CD4-positive, alpha-beta T cell treated with Interleukin-17A for 1 hour (primary cell): ENCODE data around the gene AGPAT4.

Source experiments
- DNase-seq: peaks from one replicate; pipeline ENCODE4 v3.0.0-alpha.2; 2020

AGPAT4 gene

GRCh38 chr6:161105408-161105807 lies 168.5 kb downstream of the AGPAT4 start:
- DNase-seq, result no peak

GRCh38 chr6:161104966-161105365 lies 168.9 kb downstream of the AGPAT4 start:
- DNase-seq, result no peak

DNA sequence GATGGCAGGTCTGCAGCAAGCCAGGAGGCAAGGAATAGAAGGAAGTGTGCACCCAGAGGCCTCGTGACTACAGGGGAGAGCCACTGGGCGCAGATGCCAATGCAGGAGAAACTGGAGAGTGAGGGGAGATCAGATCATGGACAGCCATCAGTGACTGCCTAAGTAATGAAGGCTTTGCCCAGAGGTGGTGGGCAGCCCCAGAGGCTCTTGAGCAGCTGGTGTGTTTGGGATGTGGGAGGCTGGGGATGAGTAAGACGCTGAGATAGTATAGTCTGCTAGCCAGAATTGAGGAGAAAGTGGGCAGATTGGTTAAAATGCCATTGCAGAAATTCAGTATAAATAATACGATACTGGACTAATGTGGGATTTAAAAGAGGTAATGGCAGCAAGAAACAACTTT lies 170.4 kb downstream of the AGPAT4 start:
- no peak for DNase-seq

DNA sequence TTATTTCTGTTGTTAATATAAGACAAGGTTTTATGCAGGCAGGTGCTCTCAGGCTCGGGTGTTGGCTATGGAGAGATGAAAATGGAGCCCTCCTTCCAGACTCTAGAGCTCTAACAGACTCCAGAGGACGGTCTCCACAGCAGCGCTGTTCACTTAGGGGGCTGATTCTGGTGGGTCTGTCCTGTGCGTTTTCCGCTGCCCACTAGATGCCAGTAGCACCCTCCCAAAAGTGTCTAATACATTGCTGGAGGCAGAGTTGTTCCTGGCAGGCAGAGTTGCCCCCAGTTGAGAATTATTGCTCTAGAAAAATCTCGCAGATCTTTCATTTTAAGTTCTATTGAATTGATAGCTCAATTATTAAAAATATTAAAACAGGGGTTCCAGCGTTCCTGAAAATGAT lies 172.3 kb downstream of the AGPAT4 start:
- DNase-seq, result no peak

- DNase-seq, result no peak
Measured at GRCh38 chr6:161100072-161100471, 173.8 kb downstream of the AGPAT4 start.

- DNase-seq, result no peak
Measured at GRCh38 chr6:161095916-161096315, 177.9 kb downstream of the AGPAT4 start.

DNA sequence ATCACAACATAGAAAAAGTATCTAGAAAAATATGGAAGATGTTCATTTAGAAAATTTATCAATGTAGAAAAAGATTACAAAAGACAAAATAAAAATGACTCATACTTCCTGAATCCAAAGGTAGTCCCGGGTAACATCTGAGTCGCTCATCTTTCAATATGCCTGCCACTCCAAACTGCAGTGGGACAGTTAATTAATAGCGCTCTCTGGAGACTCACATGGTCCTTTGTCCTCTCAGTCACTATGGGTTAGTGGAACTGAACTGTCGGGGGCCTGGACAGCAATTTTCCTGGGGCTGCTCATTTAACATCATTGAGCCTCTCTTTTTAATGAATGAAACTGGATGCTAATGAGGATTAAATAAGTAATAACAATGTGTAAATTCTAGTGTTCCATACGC lies 178.9 kb downstream of the AGPAT4 start:
- no peak for DNase-seq

- no peak for DNase-seq
Measured at GRCh38 chr6:161091972-161092701, 181.7 kb downstream of the AGPAT4 start.

DNA sequence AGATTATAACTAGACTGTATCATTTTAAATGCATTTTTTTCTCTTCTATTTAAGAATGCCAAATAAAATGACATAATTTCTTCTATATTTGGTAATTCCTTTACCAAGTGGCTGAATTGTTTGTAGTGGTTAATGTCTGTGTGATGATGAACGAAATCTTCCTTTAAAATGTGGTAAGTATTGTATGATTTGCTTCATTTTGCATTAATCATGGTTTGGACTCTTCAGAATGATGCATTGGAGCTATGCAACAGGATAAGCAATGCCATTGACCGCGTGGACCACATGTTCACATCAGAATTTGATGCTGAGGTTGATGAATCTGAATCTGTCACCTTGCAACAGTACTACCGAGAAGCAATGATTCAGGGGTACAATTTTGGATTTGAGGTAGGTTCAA lies 182.7 kb downstream of the AGPAT4 start:
- DNase-seq, result no peak

DNA sequence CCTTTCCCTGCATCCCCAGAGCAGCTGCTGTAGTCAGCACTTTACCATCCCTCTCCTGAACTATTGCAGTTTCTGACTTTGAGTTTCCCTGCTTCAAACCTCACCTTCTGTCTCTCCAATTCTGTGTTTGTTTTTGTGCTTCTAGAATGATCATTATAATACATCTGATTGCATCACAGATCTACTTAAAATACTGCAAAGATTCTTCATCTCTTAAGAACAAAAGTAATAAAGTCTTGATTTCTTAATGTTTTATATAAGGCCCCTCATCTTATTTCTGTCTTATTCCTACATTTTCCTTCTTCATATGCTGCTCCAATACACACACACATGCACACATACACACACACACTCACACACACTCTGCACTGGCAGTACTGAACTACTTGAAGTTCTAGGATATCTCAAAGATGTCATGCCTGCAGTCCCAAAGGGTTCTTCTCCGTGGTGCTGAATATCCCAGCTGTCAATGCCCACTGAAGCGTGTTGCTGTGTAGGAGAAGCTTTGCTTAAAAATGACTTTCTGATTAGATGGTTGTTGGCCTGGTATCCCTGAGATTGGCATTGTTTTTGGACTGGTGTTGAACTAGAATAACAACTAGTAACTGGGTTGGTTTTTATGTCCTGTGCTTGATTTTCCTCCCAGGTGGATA lies 185.1 kb downstream of the AGPAT4 start:
- DNase-seq, result no peak

- DNase-seq, result no peak
Measured at GRCh38 chr6:161085246-161085645, 188.6 kb downstream of the AGPAT4 start.

- DNase-seq, result no peak
Measured at GRCh38 chr6:161082215-161082614, 191.6 kb downstream of the AGPAT4 start.

DNA sequence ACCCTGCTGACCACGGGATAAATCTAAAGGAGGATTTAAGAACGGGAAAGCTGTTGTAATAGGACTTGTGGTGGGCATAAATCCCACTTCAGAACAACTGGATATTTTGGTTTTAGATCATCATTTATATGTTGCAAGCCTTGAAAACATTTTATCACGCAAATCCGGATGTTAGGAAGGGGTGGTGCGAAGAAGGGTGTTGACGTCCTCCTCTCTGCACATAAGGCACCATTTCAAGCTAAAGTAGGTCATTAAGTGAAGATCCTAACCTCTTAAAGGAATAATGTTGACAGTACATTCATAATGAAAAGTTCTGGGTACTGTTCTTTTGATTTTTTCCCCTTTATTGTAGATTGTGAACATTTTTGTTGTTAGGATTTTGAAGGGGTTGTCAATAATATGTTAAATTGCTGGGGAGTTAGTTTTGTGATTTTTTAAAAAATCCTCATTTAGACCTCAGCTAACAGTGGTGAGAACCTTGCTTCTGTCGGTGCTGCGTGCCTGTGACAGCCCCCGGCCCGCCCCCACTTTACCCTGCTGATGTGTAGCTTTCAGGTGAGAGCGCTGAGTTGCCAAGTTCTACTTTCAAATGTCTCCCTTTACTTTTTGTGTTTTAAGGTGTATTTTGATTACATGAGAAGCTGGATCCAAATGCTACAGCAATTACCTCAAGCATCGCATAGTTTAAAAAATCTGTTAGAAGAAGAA lies 193.4 kb downstream of the AGPAT4 start:
- DNase-seq, result peak; percentile 56
